HEK293 (cell line): ENCODE measurements around the gene LRRFIP1.

Experiments used
- CTCF ChIP-seq: fragments of 450-650 bp; formaldehyde crosslinking; IDR thresholded peaks from 2 replicates; pipeline ENCODE4 v1.5.1; 2016; ENCODE audit warnings: missing biosample characterization, missing genetic modification characterization
- REST ChIP-seq: fragments of 450-650 bp; formaldehyde crosslinking; IDR thresholded peaks from 2 replicates; pipeline ENCODE4 v1.5.1; 2016; ENCODE audit warnings: missing biosample characterization, missing genetic modification characterization
- SCRT2 ChIP-seq: fragments of 450-650 bp; formaldehyde crosslinking; IDR thresholded peaks from 2 replicates; pipeline ENCODE4 v1.5.1; 2016; ENCODE audit warnings: missing biosample characterization, missing genetic modification characterization
- ZNF114 ChIP-seq: fragments of 450-650 bp; formaldehyde crosslinking; IDR thresholded peaks from 2 replicates; pipeline ENCODE4 v1.5.0; 2017; ENCODE audit warnings: missing biosample characterization, missing genetic modification characterization
- ZNF510 ChIP-seq: fragments of 450-650 bp; formaldehyde crosslinking; IDR thresholded peaks from 2 replicates; pipeline ENCODE4 v1.5.1; 2018; ENCODE audit warnings: mild to moderate bottlenecking, missing genetic modification characterization, missing biosample characterization; ENCODE audit not compliant: insufficient replicate concordance
- ZNF639 ChIP-seq: fragments of 450-650 bp; formaldehyde crosslinking; IDR thresholded peaks from 2 replicates; pipeline ENCODE4 v1.5.1; 2016; ENCODE audit warnings: missing biosample characterization, missing genetic modification characterization
- ZNF645 ChIP-seq: fragments of 450-650 bp; formaldehyde crosslinking; IDR thresholded peaks from 2 replicates; pipeline ENCODE4; 2016; ENCODE audit warnings: missing biosample characterization, missing genetic modification characterization
- ZNF670 ChIP-seq: fragments of 450-650 bp; formaldehyde crosslinking; IDR thresholded peaks from 2 replicates; pipeline ENCODE4 v1.5.1; 2016; ENCODE audit warnings: missing biosample characterization, missing genetic modification characterization, low read depth
- ZNF704 ChIP-seq: fragments of 450-650 bp; formaldehyde crosslinking; IDR thresholded peaks from 2 replicates; pipeline ENCODE4 v1.5.1; 2016; ENCODE audit warnings: missing biosample characterization, missing genetic modification characterization

GRCh38 chr2:237701033-237701858 is 73.9 kb downstream of the LRRFIP1 start:
- no peak for TF ChIP-seq ZNF114
- no peak for TF ChIP-seq SCRT2 (tag by site-specific recombination)
- TF ChIP-seq REST, result no peak
- no peak for TF ChIP-seq ZNF704 (tag by site-specific recombination)
- TF ChIP-seq ZNF510 (tag by site-specific recombination), result no peak
- TF ChIP-seq ZNF645, result no peak
- no peak for TF ChIP-seq ZNF639
- no peak for TF ChIP-seq CTCF (tag by site-specific recombination)
- TF ChIP-seq ZNF670 (tag by site-specific recombination), result no peak
